AG04449 (cell line): ENCODE results near the gene CETP.

ENCODE experiments used
- CTCF ChIA-PET: fragments of 350-600 bp; formaldehyde crosslinking; extraction: SDS; loops from one replicate; lab custom pipeline; 2021; ENCODE audit warnings: antibody characterized with exemption; lab: Yijun Ruan, JAX
- POLR2A ChIA-PET: fragments of 400-600, 350-600 bp; formaldehyde crosslinking; extraction: SDS; loops from one replicate; lab custom pipeline; 2020; ENCODE audit warnings: antibody characterized with exemption, inconsistent platforms; lab: Yijun Ruan, JAX
- DNase-seq: peaks from one replicate; pipeline ENCODE4 v3.0.0-alpha.2; 2010; ENCODE audit warnings: low read depth, low spot score
- H3K4me3 ChIP-seq: 2 replicates; pipeline ENCODE4 v1.5.1; 2011; ENCODE audit warnings: low read depth, mild to moderate bottlenecking, control low read depth, low read length
- TF ChIP-seq, protein P1 (sequence below): IDR thresholded peaks from one replicate; pipeline ENCODE4 v1.5.1; 2011; ENCODE audit warnings: mild to moderate bottlenecking, moderate library complexity, low read length, control low read depth, inconsistent platforms; ENCODE audit not compliant: insufficient read depth; ENCODE audit errors: missing control alignments

CETP gene

DNA sequence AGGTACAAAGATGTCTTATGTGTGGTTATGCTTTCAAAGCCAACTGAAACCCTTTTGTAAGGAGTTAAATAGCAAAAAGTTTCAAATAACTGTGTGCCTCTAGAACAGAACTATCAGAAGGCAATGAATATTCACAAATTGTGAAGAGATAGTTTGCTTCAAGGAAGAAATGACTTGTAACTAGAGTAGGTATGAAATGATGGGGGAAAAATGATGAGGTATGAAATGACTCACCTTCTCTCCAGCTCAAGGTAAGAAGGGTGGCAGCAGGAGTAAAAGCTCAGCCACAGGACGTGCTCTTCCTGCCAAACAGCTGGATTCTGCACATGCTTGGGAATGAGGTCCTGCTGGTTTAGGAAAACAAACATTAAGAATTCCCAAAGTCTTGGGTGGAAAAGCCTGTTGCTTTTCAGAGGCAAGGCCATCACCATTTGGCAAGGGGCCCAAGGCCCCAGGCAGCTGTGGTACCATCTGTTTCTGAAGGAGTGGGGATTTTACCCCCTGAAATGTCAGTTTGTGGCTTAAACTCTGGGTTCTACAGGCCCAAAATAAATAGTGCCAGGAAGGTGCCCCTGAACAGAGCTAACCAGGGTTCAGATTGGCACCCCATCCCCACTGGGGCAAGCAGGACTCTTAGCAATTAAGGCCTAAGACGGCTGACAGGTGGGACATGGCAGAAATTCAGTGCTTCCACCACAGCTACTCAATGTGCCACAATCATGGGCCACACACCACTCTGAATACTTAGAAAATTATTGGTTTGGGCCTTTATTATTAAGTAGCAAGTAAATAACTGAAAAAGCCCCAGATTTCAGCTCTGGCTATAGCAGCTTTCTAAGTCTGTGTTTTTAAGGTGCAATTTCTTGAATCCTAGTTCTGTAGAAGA is 16.6 kb upstream of the CETP start:
- CTCF ChIA-PET: interaction anchor here (1.3 to 2.8 kb wide), 3 partner anchors 76 to 151 kb away, joined by 4 to 18 read pairs (median 5); no protein-coding TSS in a partner anchor
- TF ChIP-seq, protein P1, sequence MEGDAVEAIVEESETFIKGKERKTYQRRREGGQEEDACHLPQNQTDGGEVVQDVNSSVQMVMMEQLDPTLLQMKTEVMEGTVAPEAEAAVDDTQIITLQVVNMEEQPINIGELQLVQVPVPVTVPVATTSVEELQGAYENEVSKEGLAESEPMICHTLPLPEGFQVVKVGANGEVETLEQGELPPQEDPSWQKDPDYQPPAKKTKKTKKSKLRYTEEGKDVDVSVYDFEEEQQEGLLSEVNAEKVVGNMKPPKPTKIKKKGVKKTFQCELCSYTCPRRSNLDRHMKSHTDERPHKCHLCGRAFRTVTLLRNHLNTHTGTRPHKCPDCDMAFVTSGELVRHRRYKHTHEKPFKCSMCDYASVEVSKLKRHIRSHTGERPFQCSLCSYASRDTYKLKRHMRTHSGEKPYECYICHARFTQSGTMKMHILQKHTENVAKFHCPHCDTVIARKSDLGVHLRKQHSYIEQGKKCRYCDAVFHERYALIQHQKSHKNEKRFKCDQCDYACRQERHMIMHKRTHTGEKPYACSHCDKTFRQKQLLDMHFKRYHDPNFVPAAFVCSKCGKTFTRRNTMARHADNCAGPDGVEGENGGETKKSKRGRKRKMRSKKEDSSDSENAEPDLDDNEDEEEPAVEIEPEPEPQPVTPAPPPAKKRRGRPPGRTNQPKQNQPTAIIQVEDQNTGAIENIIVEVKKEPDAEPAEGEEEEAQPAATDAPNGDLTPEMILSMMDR: no peak
- H3K4me3 ChIP-seq: no peak overlapping the region
- POLR2A ChIA-PET: interaction anchor here (2.1 to 2.9 kb wide), 2 partner anchors 8 to 12 kb away, joined by 7 read pairs; no protein-coding TSS in a partner anchor
- no peak for DNase-seq

DNA sequence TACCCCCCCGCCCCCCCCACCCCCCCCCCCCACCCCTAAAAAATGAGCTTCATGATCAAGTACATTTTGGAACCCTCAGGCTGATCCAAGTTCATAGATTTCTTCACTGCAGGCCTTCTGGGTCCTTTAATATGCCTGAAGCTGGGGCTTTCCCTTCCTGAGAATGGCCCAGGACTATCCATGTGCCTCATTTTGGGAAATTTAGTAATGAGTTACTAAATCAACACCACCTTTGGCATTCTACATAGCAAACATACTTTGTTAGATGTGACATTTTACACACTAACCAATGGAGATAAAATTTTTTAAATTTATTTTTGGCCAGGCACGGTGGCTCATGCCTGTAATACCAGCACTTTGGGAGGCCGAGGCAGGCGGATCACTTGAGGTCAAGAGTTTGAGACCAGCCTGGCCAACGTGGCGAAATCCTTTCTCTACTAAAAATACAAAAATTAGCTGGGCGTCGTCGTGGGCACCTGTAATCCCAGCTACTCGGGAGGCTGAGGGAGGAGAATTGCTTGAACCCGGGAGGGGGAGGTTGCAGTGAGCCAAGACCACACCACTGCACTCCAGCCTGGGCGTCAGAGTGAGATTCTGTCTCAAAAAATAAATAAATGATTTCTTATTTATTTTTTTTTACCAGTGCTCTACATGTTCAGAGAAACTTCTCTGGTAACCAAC is 15.8 kb upstream of the CETP start:
- TF ChIP-seq, protein P1: no peak
- DNase-seq: no peak
- H3K4me3 ChIP-seq: no peak overlapping the region
- ChIA-PET POLR2A (interaction anchor here (2.1 to 2.9 kb wide), 2 partner anchors 9 to 13 kb away, joined by 7 read pairs; no protein-coding TSS in a partner anchor), CTCF (interaction anchor here (1.3 to 2.8 kb wide), 3 partner anchors 77 to 152 kb away, joined by 4 to 18 read pairs (median 5); no protein-coding TSS in a partner anchor)

DNA sequence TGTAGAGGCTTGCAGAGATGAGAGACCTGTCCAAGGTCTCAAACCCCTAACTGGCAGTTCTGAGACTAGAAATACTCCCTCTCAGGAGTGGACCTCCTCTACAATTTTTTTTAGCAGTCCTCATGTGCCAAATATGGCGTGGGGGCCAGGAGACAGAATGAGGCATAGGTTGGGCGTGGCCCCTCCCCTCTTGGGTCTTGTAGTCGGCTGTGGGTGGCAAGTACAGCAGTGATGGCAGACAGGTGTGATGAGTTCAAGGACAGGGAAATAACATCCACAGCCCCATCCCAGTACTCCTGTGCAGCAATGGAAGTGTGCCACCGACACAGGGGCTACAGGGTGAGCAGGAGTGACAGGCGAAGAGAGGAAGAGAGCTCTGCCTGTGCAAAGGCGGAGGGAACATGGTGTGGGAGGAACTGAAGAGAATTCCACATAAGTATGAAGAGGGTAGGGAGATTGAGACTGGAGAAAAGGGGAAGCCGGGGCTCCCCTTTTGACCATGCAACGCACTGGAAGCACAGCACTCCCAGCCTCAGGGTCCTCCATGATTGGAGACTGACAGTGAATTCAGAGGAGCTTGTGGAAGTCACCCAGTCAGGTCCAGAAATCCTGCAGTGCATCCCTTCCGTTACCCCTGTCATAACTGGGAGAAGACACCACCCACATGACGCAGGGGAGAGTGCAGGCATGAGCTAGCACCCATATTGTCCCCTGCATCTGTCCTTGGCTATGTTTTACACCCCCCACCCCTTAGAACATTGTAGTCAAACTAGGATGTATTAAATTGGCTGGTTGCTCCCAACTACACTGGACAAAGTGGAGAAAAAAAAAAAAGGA is 14.8 kb upstream of the CETP start:
- ChIA-PET POLR2A (interaction anchor here (0.6 to 2.9 kb wide), 7 partner anchors 8 to 53 kb away, joined by 3 to 8 read pairs (median 7); partner anchors contain the start of gene HERPUD1), CTCF (interaction anchor here (1.4 to 2.0 kb wide), 5 partner anchors 15 to 154 kb away, joined by 3 to 12 read pairs (median 6); partner anchors contain the start of gene HERPUD1)
- no peak overlapping the region for H3K4me3 ChIP-seq
- TF ChIP-seq, protein P1: no peak
- no peak for DNase-seq

DNA sequence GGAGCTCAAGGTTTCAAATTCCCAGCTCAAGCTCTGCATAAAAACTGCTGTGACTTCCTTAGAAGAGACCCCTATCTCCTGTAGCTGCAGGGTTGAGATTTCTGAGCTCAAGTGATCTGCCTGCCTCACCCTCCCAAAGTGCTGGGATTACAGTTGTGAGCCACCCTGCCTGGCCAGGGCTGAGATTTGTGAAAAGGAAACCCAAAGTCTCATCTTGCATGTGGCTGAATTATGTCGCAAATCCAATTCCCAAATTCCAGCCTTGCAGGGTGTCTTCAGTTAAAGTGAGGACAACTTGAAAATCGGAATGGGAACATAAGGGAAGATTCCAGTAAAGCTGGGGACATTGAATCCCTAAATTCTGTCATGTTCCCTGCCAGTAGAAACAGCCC is 14.2 kb upstream of the CETP start:
- TF ChIP-seq, protein P1: no peak
- CTCF ChIA-PET: interaction anchor here (1.4 to 1.8 kb wide), 4 partner anchors 16 to 155 kb away, joined by 3 to 12 read pairs (median 6); partner anchors contain the start of gene HERPUD1
- H3K4me3 ChIP-seq: no peak overlapping the region
- no peak for DNase-seq
- POLR2A ChIA-PET: interaction anchor here (0.6 to 2.9 kb wide), 6 partner anchors 9 to 52 kb away, joined by 3 to 8 read pairs (median 6); partner anchors contain the start of gene HERPUD1

DNA sequence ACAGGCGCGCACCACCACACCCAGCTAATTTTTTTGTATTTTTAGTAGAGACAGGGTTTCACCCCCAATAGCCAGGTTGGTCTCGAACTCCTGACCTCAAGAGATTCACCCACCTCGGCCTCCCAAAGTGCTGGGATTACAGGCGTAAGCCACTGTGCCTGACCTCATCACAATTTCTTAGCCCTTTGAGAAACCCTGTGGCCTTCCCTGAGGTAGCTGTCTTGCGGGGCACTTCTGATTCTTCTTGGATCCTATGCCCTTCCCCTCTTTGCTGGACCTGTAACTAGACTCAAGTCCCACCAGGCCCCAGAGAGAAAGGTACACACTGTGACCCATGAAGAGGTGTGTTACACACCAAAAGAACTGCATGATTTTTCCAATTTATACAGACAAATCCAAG is 13.5 kb upstream of the CETP start:
- ChIA-PET CTCF (interaction anchor here (1.4 to 1.8 kb wide), 4 partner anchors 16 to 155 kb away, joined by 3 to 12 read pairs (median 6); partner anchors contain the start of gene HERPUD1), POLR2A (interaction anchor here (0.8 to 1.8 kb wide), 4 partner anchors 10 to 52 kb away, joined by 3 to 8 read pairs (median 6); partner anchors contain the start of gene HERPUD1)
- TF ChIP-seq, protein P1: no peak
- no peak for DNase-seq
- H3K4me3 ChIP-seq: no peak overlapping the region
